T-helper 1 cell (primary cell): ENCODE data around the gene TGM6.
"Not testable (repeated sequence)": the region's sequence is repeated elsewhere in the genome, so short reads cannot be mapped to it uniquely, and the experiment has no call there.

Source experiments
- DNase-seq, 5 donors: peaks; one replicate each; pipeline ENCODE4 v3.0.0-alpha.2; 2012 to 2020

The TGM6 gene

DNA sequence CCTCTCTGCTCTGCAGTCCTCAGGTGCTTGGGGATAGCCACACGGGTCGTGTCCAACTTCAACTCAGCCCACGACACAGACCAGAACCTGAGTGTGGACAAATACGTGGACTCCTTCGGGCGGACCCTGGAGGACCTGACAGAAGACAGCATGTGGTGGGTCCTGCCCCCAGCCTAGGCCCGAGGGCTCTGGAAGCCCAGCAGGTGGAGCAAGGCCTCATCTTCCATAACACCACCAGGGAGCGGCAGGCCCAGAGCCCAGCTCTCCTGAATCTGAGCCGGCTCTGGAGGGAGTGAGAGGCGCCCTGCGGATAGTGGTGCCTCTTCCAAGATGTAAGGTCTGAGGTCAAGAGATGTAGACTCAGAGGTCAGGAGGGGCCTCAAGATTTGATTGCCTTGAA is 19.6 kb downstream of the TGM6 start:
- no peak for DNase-seq

DNA sequence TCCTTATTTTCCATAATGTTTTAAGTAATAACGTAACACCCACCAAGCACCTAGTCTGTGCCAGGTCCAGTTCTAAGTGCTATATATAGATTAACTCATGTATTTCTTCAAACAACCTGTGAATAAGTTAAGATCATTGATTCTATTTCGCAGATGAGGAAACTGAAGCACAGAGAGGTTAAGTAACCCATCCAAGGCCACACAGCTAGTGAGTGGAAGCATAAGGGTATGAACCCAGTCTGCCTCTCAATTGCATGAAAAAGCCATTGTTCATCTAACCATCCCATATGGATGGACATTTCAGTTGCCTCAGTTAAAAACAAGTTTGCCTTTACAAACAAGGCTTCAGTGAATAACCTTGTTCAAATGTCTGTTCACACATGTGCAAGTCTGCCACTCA is 20.8 kb downstream of the TGM6 start:
- DNase-seq, result no peak

DNA sequence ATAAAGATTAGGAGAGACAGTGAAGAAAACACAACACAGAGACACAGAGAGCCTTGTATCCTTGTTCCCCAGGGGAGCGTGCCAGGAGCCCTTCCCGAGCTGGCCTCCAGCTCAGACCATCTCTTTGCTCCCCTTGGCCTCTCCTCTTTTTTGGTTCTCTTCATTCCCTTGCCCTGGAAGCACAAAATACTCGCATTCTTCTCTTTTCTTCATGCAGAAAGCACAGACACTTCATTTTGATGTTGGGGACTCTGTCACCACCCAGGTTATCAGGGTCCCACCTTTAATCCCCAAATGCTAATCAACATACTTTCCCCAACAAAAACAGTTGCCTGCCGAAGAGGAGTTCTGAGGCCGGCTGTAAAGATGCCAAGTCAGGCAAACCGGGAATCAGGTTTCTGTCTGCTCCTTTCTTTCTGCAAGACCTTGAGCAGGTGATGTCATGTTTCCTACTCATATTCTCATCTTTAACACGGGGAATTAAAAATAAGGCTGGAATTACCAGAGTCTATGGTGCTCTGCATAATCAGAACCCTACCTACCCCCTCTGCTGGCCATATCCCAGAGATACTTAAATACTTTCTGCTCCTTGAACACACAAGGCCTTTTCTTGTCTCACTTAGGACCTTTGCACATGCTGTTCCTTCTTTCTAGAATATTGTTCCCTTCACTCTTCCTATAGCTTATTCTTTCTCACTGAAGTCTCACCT is 21.7 kb downstream of the TGM6 start:
- no peak for DNase-seq

DNA sequence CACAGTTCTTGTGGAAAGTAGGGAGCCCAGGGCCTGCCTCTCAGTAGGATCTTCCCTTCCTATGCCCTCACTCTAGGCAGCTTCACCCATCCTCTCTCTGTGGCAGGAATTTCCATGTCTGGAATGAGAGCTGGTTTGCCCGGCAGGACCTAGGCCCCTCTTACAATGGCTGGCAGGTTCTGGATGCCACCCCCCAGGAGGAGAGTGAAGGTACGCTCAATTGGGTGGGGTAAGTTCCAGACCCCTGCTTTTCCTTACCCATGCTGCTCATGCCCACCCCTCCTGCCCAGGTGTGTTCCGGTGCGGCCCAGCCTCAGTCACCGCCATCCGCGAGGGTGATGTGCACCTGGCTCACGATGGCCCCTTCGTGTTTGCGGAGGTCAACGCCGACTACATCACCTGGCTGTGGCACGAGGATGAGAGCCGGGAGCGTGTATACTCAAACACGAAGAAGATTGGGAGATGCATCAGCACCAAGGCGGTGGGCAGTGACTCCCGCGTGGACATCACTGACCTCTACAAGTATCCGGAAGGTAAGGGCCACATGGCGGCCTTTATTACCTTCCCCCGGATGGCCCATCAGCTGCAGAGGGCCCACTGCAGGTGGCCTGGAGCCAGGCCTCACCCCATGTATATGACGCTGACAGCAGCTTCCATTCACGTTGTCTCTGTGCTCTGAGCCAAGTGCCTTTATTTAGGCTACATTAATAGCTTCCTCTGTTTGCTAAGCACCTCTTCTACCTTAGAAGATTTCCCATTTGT is 22.8 kb downstream of the TGM6 start:
- no peak for DNase-seq

DNA sequence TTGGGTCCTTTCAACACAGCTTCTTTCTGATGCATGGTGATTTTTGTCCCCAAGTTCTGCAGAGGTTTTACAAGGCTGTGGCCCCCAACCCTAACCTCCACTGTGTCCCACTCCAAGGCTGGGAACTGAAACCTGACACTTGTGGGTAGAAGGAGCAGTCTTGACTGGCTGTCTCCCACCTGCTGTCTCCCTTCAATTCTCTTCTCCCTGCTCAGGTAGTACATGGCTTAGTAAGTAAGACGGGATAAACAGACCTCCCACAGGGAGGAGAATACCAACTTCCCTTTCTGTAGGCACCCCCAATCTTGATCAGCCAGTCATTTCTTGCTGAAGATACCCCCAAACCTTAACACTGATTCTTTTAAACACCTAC is 25.0 kb downstream of the TGM6 start:
- DNase-seq, result no peak

DNA sequence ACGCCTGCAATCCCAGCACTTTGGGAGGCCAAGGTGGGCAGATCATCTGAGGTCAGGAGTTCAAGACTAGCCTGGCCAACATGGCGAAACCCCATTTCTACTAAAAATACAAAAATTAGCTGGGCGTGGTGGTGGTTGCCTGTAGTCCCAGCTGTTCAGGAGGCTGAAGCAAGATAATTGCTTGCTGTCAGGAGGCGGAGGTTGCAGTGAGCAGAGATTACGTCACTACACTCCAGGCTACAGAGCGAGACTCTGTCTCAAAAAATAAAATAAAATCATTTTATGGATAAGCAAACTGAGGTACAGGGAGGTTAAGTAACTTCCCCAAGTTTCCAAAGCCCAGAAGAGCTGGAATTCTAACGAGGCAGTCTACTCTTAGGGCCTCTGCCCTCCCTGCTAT is 26.7 kb downstream of the TGM6 start:
- DNase-seq, result not testable (repeated sequence)

DNA sequence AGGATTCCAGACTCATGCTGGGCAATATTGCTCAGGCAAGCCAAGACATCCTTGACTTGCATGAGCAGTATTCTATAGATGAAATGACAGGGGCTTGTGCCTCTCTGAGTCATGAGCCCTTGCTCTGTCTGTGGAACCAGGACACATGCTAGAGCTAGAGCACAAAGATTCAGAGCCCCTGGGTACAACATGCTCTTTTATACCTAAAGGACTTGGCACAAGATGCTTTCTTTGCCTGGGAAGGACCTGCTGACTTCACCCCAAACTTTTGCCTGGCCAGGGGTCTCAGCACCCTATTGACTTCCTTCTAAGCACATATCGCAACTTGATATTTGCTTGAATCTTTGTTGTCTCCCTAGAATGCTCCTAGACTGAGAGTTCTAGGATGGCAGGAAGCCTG is 27.4 kb downstream of the TGM6 start:
- no peak for DNase-seq

DNA sequence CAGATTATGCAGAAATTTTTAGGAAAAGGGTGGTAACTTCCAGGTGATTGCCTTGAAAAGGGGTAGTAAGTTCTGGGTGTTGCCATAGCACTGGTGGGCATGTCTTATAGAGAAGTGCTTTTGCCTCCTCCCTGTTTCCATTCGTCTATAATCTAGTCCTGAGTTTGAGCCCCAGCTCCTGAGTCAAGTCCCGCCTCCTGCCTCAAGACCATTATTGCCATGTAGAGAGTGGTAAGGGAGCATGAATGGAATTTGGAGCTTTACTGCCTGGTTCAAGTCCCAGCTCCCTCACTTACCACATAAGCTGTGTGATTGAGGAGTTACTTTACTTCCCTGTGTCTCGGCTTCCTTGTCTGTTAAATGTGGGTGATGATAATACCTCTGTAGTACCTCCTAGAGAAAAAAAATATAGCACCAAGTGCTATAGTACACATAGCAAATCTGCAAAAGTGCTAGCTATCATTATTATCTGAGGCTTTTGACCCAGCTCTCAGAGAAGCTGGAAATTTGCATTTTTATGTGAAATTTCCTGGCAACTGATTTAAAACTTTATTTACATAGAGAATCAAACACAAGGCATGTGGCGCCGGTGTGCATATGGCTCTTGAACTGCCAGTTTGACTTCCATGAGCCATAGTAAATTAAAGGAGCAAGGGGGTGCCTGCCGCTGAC is 36.0 kb downstream of the TGM6 start:
- DNase-seq, result no peak

DNA sequence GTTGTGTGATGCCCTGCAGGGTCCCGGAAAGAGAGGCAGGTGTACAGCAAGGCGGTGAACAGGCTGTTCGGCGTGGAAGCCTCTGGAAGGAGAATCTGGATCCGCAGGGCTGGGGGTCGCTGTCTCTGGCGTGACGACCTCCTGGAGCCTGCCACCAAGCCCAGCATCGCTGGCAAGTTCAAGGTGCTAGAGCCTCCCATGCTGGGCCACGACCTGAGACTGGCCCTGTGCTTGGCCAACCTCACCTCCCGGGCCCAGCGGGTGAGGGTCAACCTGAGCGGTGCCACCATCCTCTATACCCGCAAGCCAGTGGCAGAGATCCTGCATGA is 36.5 kb downstream of the TGM6 start:
- no peak for DNase-seq

DNA sequence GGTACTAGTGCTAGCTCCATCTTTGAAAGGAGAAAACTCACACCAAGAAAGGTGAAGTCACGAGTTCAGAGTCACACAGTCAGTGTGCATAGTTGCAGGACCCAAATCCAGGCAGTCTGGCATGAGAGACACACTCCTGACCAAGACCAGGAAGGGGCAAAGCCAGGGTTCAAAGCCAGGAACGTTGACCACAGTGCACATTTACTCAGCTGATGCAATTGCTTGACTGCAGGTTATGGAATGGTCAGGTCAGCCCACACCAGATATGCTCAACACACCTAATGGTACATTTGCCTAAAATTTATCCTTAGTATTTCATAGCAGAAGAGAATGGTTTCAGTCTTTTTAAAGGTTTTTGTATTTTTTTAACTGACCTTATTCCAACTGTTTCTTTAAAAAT is 37.7 kb downstream of the TGM6 start:
- no peak for DNase-seq

DNA sequence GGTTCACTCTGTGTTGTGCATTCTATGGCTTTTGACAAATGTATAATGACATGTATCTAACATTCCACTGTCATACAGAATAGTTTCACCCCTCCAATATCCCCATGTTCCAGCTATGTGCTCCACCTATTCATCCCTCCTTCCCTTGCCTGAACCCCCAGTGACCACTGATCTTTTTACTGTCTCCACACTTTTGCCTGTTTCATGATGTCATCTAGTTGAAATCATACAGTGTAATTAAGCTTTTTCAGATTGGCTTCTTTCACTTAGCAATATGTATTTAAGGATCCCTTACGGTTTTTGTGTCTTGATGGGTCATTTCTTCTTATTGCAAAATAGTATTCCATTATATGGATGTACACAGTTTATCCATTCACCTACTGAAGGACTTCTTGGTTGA is 39.8 kb downstream of the TGM6 start:
- DNase-seq, result no peak

DNA sequence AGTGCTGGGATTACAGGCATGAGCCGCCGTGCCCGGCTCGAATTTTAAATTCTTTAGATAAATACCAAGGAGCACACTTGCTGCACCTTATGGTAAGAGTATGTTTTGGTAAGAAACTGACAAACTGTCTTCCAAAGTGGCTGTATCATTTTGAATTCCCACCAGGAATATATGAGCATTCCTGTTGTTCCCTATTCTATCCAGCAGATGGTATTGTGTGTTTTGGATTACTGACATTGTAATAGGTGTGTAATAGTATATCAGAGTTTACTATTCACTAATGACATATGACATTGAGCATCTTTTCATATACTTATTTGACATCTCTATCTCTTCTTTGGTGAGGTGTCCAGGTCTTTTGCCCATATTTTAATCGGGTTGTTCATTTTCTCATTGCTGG is 40.5 kb downstream of the TGM6 start:
- no peak for DNase-seq

DNA sequence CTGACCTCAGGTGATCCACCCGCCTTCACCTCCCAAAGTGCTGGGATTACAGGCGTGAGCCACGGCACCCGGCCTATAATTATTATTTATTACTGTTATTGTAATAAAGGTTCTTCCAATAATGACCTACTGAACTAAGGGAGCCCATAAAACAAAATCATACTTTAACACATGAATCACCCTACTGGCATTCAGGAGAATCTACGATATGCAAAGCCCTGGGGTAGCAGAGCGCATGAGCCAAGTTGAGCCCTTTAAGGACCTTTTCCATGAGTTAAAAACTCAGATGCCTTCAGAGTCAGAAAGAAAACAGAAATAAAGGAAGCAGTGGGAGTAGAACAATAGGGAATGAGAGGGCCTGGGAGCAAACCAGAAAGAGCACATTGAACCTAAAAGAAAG is 48.4 kb downstream of the TGM6 start:
- DNase-seq, result no peak

DNA sequence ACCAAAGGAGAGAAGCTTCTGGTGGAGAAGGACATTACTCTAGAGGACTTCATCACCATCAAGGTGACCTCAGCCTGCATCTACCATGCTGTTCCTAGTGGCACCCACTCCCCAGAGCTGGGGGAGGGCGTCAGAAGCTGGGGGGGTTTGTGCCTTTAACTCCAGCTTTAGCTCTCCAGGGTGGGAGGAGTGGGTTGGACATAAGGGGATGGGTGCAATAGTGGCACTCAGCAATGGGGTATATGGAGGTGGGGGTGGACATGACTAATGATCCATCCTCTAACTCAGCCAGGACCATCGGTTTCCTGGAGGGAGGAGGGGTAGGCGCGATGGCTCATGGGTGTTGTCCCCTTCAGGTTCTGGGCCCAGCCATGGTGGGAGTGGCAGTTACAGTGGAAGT is 49.8 kb downstream of the TGM6 start:
- no peak for DNase-seq

DNA sequence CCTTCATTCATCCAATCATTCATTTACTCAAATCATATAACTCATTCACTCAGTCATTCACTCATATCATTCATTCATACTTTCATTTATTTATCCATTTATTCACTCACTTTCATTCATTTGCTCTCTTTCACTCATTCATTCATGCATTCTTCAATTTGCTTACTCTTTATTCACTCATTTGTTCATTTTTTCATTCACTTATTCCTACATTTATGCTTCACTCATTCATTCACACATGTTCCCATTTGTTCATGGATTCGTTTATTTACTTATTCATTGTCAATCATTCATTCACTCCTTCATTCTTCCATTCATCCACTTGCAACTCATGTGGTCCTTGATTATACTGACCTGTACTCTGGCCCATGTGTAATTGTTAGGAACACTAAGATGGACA is 50.5 kb downstream of the TGM6 start:
- no peak for DNase-seq

DNA sequence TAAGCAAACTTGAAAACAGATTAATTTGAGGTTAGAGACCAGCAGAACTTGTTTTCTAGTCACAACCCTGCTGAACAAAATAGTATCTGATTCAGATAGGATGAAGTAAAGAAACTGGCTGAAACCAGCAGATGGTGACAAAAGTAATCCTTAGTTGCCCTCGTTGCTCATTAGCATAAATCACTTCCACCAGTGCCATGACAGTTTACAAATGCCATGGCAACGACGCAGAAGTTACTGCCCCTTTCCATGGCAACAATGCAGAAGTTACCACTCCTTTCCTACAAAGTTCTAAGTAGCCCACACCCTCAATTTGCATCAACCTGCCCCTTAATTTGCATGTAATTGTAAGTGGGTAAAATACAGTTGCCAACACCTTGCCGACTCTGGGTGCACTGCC is 66.1 kb downstream of the TGM6 start:
- DNase-seq, result no peak

DNA sequence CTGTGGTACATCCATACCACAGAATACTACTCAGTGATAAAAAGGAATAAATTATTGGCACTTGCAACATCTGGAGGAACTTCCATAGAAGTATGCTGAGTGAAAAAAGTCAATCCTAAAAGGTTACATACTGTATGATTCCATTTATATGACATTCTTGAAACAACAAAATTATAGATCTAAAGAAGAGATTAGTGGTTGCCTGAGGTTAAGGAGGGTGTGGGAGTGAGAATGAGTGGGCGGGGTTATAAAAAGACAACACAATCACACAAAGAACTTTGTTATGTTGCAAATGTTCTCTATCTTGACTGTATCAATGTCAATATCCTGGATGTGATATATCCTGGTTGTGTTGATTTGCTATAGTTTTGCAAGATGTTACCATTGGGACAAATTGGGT is 68.7 kb downstream of the TGM6 start:
- DNase-seq, result no peak

DNA sequence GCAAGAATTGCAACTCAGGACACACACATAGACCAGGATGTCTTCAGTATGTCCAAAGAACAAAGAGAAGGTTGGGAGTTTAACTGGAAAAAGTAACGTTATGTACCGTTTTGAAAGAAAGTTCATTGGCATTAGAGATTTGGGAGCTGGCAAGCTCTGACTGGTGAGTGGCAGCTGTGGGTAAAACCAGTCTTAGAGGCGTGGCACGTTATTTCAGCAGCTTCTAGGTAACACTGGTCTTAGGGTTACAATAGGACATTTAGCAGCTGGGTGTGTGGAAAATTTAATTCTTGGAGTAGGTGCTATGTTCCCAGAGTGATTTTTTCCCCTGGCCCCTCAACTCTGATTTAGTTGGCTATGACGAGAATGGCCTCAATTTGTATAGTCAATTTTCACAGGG is 70.7 kb downstream of the TGM6 start:
- DNase-seq, result no peak

DNA sequence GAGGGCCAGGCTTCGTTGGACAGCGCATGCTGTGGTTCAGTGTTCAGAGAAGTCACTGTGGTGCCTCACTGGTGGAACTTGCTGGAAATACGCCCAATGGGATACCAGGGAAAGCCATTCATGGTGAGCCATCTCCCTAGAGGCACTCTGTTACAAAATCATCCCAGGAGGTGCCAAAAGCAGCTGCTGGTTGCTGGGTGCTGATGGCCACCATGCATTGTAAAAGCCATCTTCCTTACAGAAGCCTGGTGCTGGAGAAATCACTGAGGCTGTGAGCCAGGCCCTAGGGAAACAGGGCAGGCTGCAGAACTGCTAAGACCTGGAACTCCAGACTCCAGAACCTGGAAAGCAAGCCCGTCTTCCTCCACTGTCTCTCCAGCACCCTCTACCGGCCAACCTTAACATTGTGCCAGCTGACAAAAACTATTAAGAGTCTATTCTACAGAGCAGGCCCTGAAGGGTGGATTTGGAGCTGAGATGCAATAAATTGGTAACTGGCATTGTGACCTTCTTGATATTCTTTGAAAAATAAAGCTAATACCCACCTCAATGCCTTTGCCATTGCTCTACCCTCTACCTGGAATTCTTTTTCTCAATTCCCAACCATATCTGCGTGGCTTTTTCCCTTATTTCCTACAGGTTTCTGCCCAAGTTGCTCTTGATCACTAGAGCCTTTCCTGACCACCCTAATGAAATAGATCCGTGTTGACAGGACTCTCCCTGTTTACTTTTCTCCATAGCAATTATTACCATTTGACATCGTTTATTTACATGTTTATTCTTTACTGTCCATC is 71.4 kb downstream of the TGM6 start:
- peak; percentile 16 to 53 (median 47) for DNase-seq

DNA sequence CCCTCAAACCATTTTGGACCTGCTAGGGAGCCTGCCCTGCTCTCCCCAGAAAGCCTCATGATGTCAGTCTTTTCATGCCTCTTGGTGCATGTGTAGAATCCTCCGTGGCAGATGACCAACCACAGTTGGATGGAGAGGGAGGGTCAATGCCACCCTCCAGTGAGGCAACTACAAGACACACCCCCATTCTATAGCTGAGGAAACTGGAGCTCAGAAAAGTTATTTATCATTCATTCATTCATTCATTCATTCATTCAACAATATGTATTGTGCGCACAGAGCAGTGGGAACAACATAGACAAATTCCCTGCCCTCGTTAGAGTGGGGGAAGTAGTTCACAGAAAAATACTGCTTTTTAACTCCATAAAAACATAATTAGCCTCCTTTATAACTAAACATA is 73.1 kb downstream of the TGM6 start:
- no peak for DNase-seq

DNA sequence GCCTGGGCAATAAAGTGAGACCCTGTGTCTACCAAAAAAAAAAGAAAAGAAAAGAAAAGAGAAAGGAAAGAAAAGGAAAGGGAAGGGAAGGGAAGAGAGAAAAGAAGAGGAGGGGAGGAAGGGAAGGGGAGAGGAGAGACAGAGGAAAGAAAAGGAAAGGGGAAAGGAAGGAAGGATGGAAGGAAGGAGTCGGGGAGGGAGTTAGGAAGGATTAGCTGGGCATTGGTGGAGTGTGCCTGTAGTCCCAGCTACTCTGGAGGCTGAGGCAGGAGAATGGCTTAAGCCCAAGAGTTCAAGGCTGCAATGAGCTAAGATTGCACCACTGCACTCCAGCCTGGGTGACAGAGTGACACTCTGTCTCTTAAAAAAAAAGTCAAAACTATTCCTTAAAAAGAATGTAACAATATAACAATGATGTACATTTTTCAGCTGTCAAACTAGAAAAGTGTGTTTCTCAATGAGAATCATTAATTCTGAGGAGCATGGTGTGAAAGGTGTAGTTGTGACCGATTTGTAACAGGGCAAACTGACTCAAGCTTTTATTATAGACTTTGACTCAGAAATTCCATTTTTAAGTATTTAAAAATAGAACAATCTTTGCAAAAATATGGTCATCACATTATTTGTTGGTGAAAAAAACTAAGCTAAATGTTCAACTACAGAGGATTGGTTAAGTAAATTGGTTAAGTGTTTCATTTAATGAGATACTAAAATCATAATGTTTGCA is 75.2 kb downstream of the TGM6 start:
- no peak for DNase-seq

DNA sequence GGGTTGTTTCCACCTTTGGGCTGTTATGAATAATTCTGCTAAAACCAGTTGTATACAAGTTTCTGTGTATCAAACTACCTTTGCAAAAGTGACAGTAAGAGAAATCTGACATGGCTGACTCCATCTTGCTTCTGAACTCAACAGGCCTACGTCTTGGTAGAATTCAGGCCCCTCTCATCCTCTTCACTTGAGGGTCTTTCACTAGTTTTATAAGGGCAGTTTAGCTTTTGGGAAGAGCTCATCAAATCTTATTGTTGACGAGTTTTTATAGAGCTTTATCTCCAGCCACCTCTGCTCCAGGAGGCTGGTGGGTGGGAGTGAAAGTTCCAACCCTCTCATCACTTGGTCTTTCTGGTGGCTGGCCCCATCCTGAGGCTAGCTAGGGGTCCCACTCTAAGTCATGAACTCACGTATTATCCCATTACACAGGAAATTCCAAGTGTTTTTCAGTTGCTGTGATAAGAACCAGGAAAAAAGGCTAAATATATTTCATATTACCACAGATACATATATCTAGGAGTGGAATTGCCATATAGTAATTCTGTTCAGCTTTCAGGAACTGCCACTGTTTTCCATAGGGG is 78.3 kb downstream of the TGM6 start:
- DNase-seq, result no peak
